CD14-positive monocyte (primary cell): Measurements from ENCODE around the gene TMUB1. TPM values are rescaled to one million over a fixed set of nuclear protein-coding genes. Genes with fewer than 3 reads are reported as not detected.
A peak's percentile ranks its signal among the peaks of the same experiment; 100 is the strongest.

Source experiments
- DNase-seq, 3 donors: peaks; one replicate each; pipeline ENCODE4 v3.0.0-alpha.2; 2011 to 2022
- H2AFZ ChIP-seq: 2 replicates; pipeline ENCODE4 v1.6.0; 2012; ENCODE audit warnings: mild to moderate bottlenecking, low read depth, low read length, inconsistent platforms; ENCODE audit not compliant: insufficient read depth, poor library complexity, severe bottlenecking
- H3K27ac ChIP-seq, 2 donors: 1 replicate in 1 of 2; 2 replicates in 1 of 2; pipeline ENCODE4 v1.5.1; 2012 to 2013; ENCODE audit warnings: low read length in 2 of 2, control low read depth in 1 of 2, inconsistent platforms in 1 of 2, low read depth in 1 of 2, mild to moderate bottlenecking in 1 of 2
- H3K27me3 ChIP-seq, 2 donors: one replicate each; pipeline versions ENCODE4 v1.6.0 to v1.6.1; 2011 to 2013; ENCODE audit warnings: low read length in 2 of 2; ENCODE audit not compliant: control insufficient read depth in 2 of 2, insufficient read depth in 2 of 2
- H3K36me3 ChIP-seq, 2 donors: replicated peaks in 1 of 2; 1 replicate in 1 of 2; 2 replicates in 1 of 2; pipeline versions ENCODE4 v1.5.1 to v1.6.1; 2012 to 2013; ENCODE audit warnings: low read length in 2 of 2, control low read depth in 1 of 2, inconsistent platforms in 1 of 2, mild to moderate bottlenecking in 1 of 2; ENCODE audit not compliant: insufficient read depth in 2 of 2, control insufficient read depth in 1 of 2
- H3K4me1 ChIP-seq, 2 donors: 1 replicate in 1 of 2; 2 replicates in 1 of 2; pipeline versions ENCODE4 v1.5.1 to v1.6.1; 2012 to 2013; ENCODE audit warnings: low read length in 2 of 2, control low read depth in 1 of 2, inconsistent platforms in 1 of 2, mild to moderate bottlenecking in 1 of 2, moderate library complexity in 1 of 2; ENCODE audit not compliant: insufficient read depth in 2 of 2, control insufficient read depth in 1 of 2
- H3K4me2 ChIP-seq: replicated peaks from 2 replicates; pipeline ENCODE3; 2012; ENCODE audit warnings: low read length, moderate library complexity, mild to moderate bottlenecking; ENCODE audit not compliant: poor library complexity, severe bottlenecking; ENCODE audit errors: extremely low read depth
- H3K4me3 ChIP-seq, 3 experiments: fragments of 200-600 bp in 1 of 3; sonication (generic) in 1 of 3; replicated peaks in 1 of 3; 1 replicate in 2 of 3; 2 replicates in 1 of 3; pipeline ENCODE4 v1.5.1; 2011 to 2013; ENCODE audit warnings: low read length in 3 of 3, mild to moderate bottlenecking in 3 of 3, control low read depth in 2 of 3, low read depth in 2 of 3, inconsistent platforms in 1 of 3, moderate library complexity in 1 of 3
- H3K79me2 ChIP-seq: 2 replicates; pipeline ENCODE4 v1.6.0; 2012; ENCODE audit warnings: mild to moderate bottlenecking, control low read depth, inconsistent platforms, low read length, moderate library complexity; ENCODE audit not compliant: insufficient read depth
- H3K9ac ChIP-seq: 2 replicates; pipeline ENCODE4 v1.6.0; 2017; ENCODE audit warnings: low read length, mild to moderate bottlenecking; ENCODE audit not compliant: insufficient read depth, poor library complexity, severe bottlenecking
- H3K9me3 ChIP-seq, 2 donors: replicated peaks in 1 of 2; 1 replicate in 1 of 2; 2 replicates in 1 of 2; pipeline versions ENCODE4 v1.5.1 to v1.6.1; 2012 to 2013; ENCODE audit warnings: low read length in 2 of 2, control low read depth in 1 of 2; ENCODE audit not compliant: control insufficient read depth in 1 of 2, insufficient read depth in 1 of 2
- H4K20me1 ChIP-seq: 2 replicates; pipeline ENCODE4 v1.6.0; 2012; ENCODE audit warnings: mild to moderate bottlenecking, low read length, control low read depth, moderate library complexity; ENCODE audit not compliant: insufficient read depth
- H3K27ac Mint-ChIP-seq, 7 donors: one replicate each; pipeline ENCODE4 v1.8.0; 2020; ENCODE audit warnings: mild to moderate bottlenecking in 7 of 7, mixed read lengths in 7 of 7, moderate library complexity in 6 of 7, inconsistent platforms in 2 of 7
- H3K27me3 Mint-ChIP-seq, 3 donors: one replicate each; pipeline ENCODE4 v1.8.0; 2021 to 2022; ENCODE audit warnings: low read depth in 3 of 3, mild to moderate bottlenecking in 3 of 3, mixed read lengths in 3 of 3, moderate library complexity in 3 of 3, inconsistent platforms in 1 of 3
- H3K36me3 Mint-ChIP-seq, 2 donors: one replicate each; pipeline ENCODE4 v1.8.0; 2020; ENCODE audit warnings: mixed read lengths in 2 of 2, inconsistent platforms in 1 of 2, mild to moderate bottlenecking in 1 of 2
- H3K4me1 Mint-ChIP-seq: one replicate; pipeline ENCODE4 v1.8.0; 2020; ENCODE audit warnings: mild to moderate bottlenecking, mixed read lengths
- H3K4me3 Mint-ChIP-seq, 2 donors: one replicate each; pipeline ENCODE4 v1.8.0; 2020; ENCODE audit warnings: mild to moderate bottlenecking in 2 of 2, mixed read lengths in 2 of 2, moderate library complexity in 1 of 2
- H3K9me3 Mint-ChIP-seq, 7 donors: one replicate each; pipeline ENCODE4 v1.8.0; 2020 to 2022; ENCODE audit warnings: mixed read lengths in 7 of 7, mild to moderate bottlenecking in 6 of 7, moderate library complexity in 6 of 7, inconsistent platforms in 2 of 7
- CTCF ChIP-seq: fragments of 200-600 bp; IDR thresholded peaks from one replicate; pipeline ENCODE4 v1.8.0; 2022; ENCODE audit warnings: antibody characterized with exemption, mild to moderate bottlenecking
- WGBS: methylation state at CpG from one replicate; pipeline ENCODE4 v1.1.5; 2013; ENCODE audit warnings: missing lambda C conversion rate; ENCODE audit not compliant: insufficient coverage; 5-methylcytosine and 5-hydroxymethylcytosine counted together
- intact Hi-C, 2 donors: fragments of 100-400 bp; cut with micrococcal nuclease; formaldehyde crosslinking; loops; one replicate each; pipeline versions ENCODE4 v1.15.0 to v1.15.1; 2023
- polyA plus RNA-seq, 3 donors: library from polyadenylated mRNA; depleted of rRNA in 1 of 3; unstranded in 2 of 3; stranded (reverse) in 1 of 3; fragments of 300-500 nt in 2 of 3; fragments of >200 nt in 1 of 3; fragmentation: Illumina TruSeq in 2 of 3; gene quantifications; 1 replicate in 2 of 3; 2 replicates in 1 of 3; pipeline ENCODE4 v1.2.3, GENCODE V29; 2012 to 2021

TMUB1 gene
- polyA plus RNA-seq, 3 donors, result 17.4 to 28.2 (median 19.8) TPM

GRCh38 chr7:151107882-151108281 is 24.6 kb upstream of the TMUB1 start:
- no peak overlapping the region for H3K4me3 Mint-ChIP-seq
- Histone ChIP-seq H3K79me2 (peaks cover 14% of the 10 kb centered on the region), H3K9ac (no peak overlapping the region), H4K20me1 (peaks cover 100% of the 10 kb centered on the region), H3K4me1 (no peaks in the 10 kb centered on the region), H3K27me3 (no peaks in the 10 kb centered on the region), H2AFZ (no peak overlapping the region), H3K27ac (no peak overlapping the region), H3K4me2 (no peak overlapping the region), H3K9me3 (no peaks in the 10 kb centered on the region), H3K36me3 (peaks cover 0 to 4% of the 10 kb centered on the region in 2 donors), H3K4me3 (no peak overlapping the region)
- no peak for DNase-seq
- intact Hi-C loops, result loop anchor here in 1 of 2 donors (2.0 kb wide), 1 partner anchor 13 kb away; no protein-coding TSS in a partner anchor
- TF ChIP-seq CTCF, result no peak
- H3K27ac Mint-ChIP-seq, result no peak overlapping the region
- peaks cover 16% of the 10 kb centered on the region for H3K4me1 Mint-ChIP-seq
- 97% methylated on average over 9 of the region's 10 CpGs for WGBS
- H3K36me3 Mint-ChIP-seq, result peaks cover 19 to 20% of the 10 kb centered on the region in 2 donors
- peaks cover 3 to 8% (median 4%) of the 10 kb centered on the region in 3 donors for H3K27me3 Mint-ChIP-seq
- H3K9me3 Mint-ChIP-seq, result peaks cover 0 to 1% (median 0%) of the 10 kb centered on the region in 7 donors

GRCh38 chr7:151104411-151105235 is 21.3 kb upstream of the TMUB1 start:
- no peaks in the 10 kb centered on the region for H3K27me3 Mint-ChIP-seq
- TF ChIP-seq CTCF, result no peak
- no peaks in the 10 kb centered on the region for H3K9me3 ChIP-seq
- H3K27ac ChIP-seq, result no peak overlapping the region
- H3K27ac Mint-ChIP-seq, result peak overlapping the region in 2 of 7 donors; percentile 1 to 5
- no peaks in the 10 kb centered on the region for H3K27me3 ChIP-seq
- H3K4me3 ChIP-seq, result no peak overlapping the region
- peaks cover 0 to 1% (median 0%) of the 10 kb centered on the region in 7 donors for H3K9me3 Mint-ChIP-seq
- no peak for DNase-seq
- H2AFZ ChIP-seq, result no peak overlapping the region
- no peaks in the 10 kb centered on the region for H3K4me1 ChIP-seq
- intact Hi-C loops, result no loop called here
- WGBS, result 56% methylated on average over 18 of the region's 23 CpGs
- H3K4me3 Mint-ChIP-seq, result no peak overlapping the region
- peaks cover 0 to 4% of the 10 kb centered on the region in 2 donors for H3K36me3 ChIP-seq
- no peak overlapping the region for H3K9ac ChIP-seq
- peaks cover 24% of the 10 kb centered on the region for H3K79me2 ChIP-seq
- peaks cover 9% of the 10 kb centered on the region for H3K4me1 Mint-ChIP-seq
- H3K4me2 ChIP-seq, result no peak overlapping the region
- peaks cover 11 to 18% of the 10 kb centered on the region in 2 donors for H3K36me3 Mint-ChIP-seq
- peaks cover 100% of the 10 kb centered on the region for H4K20me1 ChIP-seq
